Gastrocnemius medialis (tissue), 4 donors: ENCODE measurements around the gene PLXDC2. TPM values are rescaled to one million over a fixed set of nuclear protein-coding genes. Genes with fewer than 3 reads are reported as not detected.
"Not testable (repeated sequence)": the region's sequence is repeated elsewhere in the genome, so short reads cannot be mapped to it uniquely, and the experiment has no call there.

Experiments
- ATAC-seq, 2 donors: fragments of 150-250 bp; one replicate each; pipeline ENCODE4 v1.9.1; 2016
- DNase-seq, 2 donors: peaks; one replicate each; pipeline ENCODE4 v3.0.0-alpha.2; 2019
- H3K27ac ChIP-seq, 4 donors: fragments of 200-600 bp; sonication (generic); 1 replicate in 1 of 4; 2 replicates in 3 of 4; pipeline ENCODE4 v1.5.1; 2016 to 2018; ENCODE audit warnings: mild to moderate bottlenecking in 2 of 4, moderate library complexity in 1 of 4
- H3K27me3 ChIP-seq, 3 donors: fragments of 200-600 bp; sonication (generic) in 2 of 3; 1 replicate in 1 of 3; 2 replicates in 2 of 3; pipeline versions ENCODE4 v1.5.1 to v1.6.0; 2016 to 2019; ENCODE audit warnings: mild to moderate bottlenecking in 1 of 3, moderate library complexity in 1 of 3
- H3K36me3 ChIP-seq, 2 donors: fragments of 200-600 bp; sonication (generic) in 1 of 2; one replicate each; pipeline ENCODE4 v1.5.1; 2017 to 2018
- H3K4me1 ChIP-seq, 2 donors: fragments of 200-600 bp; sonication (generic) in 1 of 2; one replicate each; pipeline ENCODE4 v1.5.1; 2016 to 2017; ENCODE audit warnings: mild to moderate bottlenecking in 2 of 2
- H3K4me3 ChIP-seq, 4 donors: fragments of 200-600 bp; sonication (generic) in 3 of 4; 1 replicate in 1 of 4; 2 replicates in 3 of 4; pipeline ENCODE4 v1.5.1; 2016 to 2019; ENCODE audit warnings: mild to moderate bottlenecking in 2 of 4
- H3K9me3 ChIP-seq, 3 donors: fragments of 200-600 bp; sonication (generic) in 2 of 3; 1 replicate in 1 of 3; 2 replicates in 2 of 3; pipeline ENCODE4 v1.5.1; 2016 to 2019
- POLR2A ChIP-seq, 2 donors: fragments of 450-650 bp; IDR thresholded peaks; one replicate each; pipeline ENCODE4 v1.6.1; 2017; ENCODE audit warnings: antibody characterized with exemption in 2 of 2, mild to moderate bottlenecking in 2 of 2, moderate library complexity in 2 of 2
- in situ Hi-C, 4 donors: fragments of 200-750 bp; cut with MboI; loops; one replicate each; pipeline versions ENCODE4 v1.15.0 to v1.8.0; 2017; ENCODE audit warnings: low sequenced_read_pairs in 4 of 4
- intact Hi-C: fragments of 100-400 bp; cut with DNase I; formaldehyde crosslinking; loops from one replicate; pipeline ENCODE4 v1.15.1; 2023; ENCODE audit warnings: low total_unique reads
- total RNA-seq, 4 donors: library from RNA; depleted of rRNA; stranded (reverse); fragments of >200 nt; gene quantifications; one replicate each; pipeline versions ENCODE4 v1.1.0 to v1.2.3, GENCODE V29; 2016
- TF ChIP-seq, protein P1 (sequence below), 5 experiments: fragments of 450-650 bp in 3 of 5; fragments of 200-600 bp in 2 of 5; sonication (generic) in 2 of 5; IDR thresholded peaks in 4 of 5; conservative IDR thresholded peaks in 1 of 5; 1 replicate in 4 of 5; 2 replicates in 1 of 5; pipeline ENCODE4 v1.5.1; 2016 to 2019; ENCODE audit warnings: antibody characterized with exemption in 5 of 5, mild to moderate bottlenecking in 3 of 5, moderate library complexity in 3 of 5

The PLXDC2 gene
- total RNA-seq, 4 donors from 2014 or later: 13.9 to 19.6 (median 15.0) TPM

DNA sequence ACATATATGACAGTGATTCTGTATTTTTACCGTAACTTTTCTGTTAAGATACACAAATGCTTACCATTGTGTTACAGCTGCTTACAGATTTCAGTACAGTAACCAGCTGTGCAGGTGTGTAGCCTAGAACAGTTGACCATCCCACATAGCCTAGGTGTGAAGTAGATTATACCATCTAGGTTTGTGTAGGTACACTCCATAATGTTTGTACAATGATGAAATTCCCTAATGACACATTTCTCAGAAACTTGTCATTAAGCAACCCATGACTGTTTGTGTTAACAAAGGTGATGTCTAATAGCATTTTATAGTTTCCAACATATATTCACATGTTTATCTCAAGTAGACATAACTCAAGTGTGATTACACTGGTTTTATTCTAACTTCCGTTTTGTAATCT, 218.5 kb downstream of the PLXDC2 start:
- intact Hi-C loops (no loop called here), in situ Hi-C loops (no loop called here)
- H3K36me3 ChIP-seq: no peaks in the 10 kb centered on the region
- no peaks in the 10 kb centered on the region for H3K9me3 ChIP-seq
- H3K4me3 ChIP-seq: no peak overlapping the region
- ATAC-seq: no peak
- H3K27ac ChIP-seq: no peak overlapping the region
- no peaks in the 10 kb centered on the region for H3K4me1 ChIP-seq
- no peak for DNase-seq
- H3K27me3 ChIP-seq: no peaks in the 10 kb centered on the region
- TF ChIP-seq POLR2A (IDR thresholded peaks at IDR 0.05): no peak

DNA sequence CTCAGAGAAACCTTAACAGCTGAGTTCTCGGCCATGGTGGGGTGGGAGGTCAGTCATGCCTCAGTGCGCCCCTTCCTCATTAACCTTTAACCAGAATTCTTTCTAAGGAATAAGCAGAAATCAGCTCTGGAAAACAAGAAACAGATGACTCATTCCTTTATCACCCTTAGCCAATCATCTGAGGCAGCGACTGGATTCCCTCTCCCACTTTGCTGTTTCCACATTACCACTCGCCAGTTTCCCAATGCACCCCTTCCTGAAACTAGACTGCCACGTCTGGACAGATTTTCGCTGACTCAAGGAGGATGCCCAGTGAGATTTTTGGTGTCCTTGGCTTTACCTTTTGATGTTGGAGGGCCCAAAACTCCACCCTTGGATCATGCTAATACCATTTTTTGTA, 223.8 kb downstream of the PLXDC2 start:
- DNase-seq (no peak), ATAC-seq (no peak)
- Histone ChIP-seq H3K4me3 (no peak overlapping the region), H3K4me1 (peaks cover 0 to 13% of the 10 kb centered on the region in 2 donors), H3K27me3 (no peaks in the 10 kb centered on the region), H3K36me3 (no peaks in the 10 kb centered on the region), H3K27ac (no peak overlapping the region), H3K9me3 (no peaks in the 10 kb centered on the region)
- intact Hi-C loops (no loop called here), in situ Hi-C loops (no loop called here)
- TF ChIP-seq, protein P1, sequence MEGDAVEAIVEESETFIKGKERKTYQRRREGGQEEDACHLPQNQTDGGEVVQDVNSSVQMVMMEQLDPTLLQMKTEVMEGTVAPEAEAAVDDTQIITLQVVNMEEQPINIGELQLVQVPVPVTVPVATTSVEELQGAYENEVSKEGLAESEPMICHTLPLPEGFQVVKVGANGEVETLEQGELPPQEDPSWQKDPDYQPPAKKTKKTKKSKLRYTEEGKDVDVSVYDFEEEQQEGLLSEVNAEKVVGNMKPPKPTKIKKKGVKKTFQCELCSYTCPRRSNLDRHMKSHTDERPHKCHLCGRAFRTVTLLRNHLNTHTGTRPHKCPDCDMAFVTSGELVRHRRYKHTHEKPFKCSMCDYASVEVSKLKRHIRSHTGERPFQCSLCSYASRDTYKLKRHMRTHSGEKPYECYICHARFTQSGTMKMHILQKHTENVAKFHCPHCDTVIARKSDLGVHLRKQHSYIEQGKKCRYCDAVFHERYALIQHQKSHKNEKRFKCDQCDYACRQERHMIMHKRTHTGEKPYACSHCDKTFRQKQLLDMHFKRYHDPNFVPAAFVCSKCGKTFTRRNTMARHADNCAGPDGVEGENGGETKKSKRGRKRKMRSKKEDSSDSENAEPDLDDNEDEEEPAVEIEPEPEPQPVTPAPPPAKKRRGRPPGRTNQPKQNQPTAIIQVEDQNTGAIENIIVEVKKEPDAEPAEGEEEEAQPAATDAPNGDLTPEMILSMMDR (IDR thresholded peaks at IDR 0.05 in 4 of 5, conservative IDR thresholded peaks at IDR 0.05 in 1 of 5): no peak
- TF ChIP-seq POLR2A (IDR thresholded peaks at IDR 0.05): no peak

DNA sequence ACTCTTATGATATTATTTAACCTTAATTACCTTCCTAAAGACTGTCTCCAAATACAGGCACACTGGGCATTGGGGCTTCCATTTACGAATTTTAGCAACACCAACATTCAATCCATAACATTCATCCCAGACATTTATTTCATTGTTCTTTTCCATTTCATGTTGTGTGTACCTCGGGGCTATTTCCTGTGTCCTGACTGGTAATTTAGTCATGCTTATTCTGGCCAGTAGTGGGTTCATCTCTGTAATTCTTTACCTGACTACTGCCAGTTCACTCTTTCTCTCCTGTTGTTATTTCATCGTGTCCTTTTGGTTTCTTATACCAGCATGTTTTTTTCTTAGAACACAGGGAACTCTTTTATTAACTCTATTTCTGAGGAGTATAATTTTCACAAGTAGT, 225.7 kb downstream of the PLXDC2 start:
- H3K4me3 ChIP-seq: no peak overlapping the region
- H3K9me3 ChIP-seq: no peaks in the 10 kb centered on the region
- H3K4me1 ChIP-seq: peaks cover 0 to 13% of the 10 kb centered on the region in 2 donors
- intact Hi-C loops (no loop called here), in situ Hi-C loops (no loop called here)
- H3K27me3 ChIP-seq: no peaks in the 10 kb centered on the region
- H3K36me3 ChIP-seq: no peaks in the 10 kb centered on the region
- TF ChIP-seq, protein P1 (IDR thresholded peaks at IDR 0.05 in 4 of 5, conservative IDR thresholded peaks at IDR 0.05 in 1 of 5): no peak
- no peak for TF ChIP-seq POLR2A (IDR thresholded peaks at IDR 0.05)
- ATAC-seq (no peak), DNase-seq (no peak)
- H3K27ac ChIP-seq: no peak overlapping the region

DNA sequence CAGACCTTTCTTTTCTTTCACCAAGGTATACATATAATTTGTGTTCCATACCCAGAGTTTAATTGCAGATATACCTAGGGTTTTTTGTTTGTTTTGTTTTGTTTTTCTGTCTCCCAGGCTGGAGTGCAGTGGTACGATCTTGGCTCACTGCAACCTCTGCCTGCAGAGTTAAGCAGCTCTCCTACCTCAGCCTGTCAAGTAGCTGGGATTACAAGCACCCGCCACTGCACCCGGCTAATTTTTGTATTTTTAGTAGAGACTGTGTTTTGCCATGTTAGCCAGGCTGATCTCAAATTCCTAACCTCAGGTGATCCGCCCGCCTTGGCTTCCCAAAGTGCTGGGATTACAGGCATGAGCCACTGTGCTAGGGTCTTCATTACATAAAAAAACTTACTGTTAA, 228.9 kb downstream of the PLXDC2 start:
- H3K27ac ChIP-seq, H3K4me3 ChIP-seq, in situ Hi-C loops, H3K9me3 ChIP-seq, H3K36me3 ChIP-seq, DNase-seq, ATAC-seq, H3K27me3 ChIP-seq, intact Hi-C loops: not testable (repeated sequence)
- H3K4me1 ChIP-seq: peaks cover 0 to 13% of the 10 kb centered on the region in 2 donors

DNA sequence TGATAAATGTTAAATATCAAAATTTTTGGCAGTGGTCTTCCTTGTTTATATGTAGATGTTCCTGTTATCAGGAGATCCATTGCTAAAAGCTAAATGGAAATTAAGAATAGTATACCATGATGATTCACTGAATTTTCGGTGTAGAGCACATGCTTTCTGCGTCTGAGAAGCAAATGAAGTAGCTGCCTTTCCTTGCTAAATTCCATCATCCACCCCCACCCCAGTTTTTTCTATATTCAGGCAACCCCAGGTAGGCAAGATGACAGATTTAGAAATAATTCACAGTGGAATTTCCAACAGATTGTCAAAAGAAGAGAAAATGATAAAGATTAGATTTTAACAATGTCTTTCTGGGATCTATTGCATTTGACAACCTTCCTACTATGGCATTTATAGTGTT, 231.9 kb downstream of the PLXDC2 start:
- H3K27ac ChIP-seq: no peak overlapping the region
- peaks cover 0 to under 1% of the 10 kb centered on the region in 2 donors for H3K4me1 ChIP-seq
- TF ChIP-seq POLR2A (IDR thresholded peaks at IDR 0.05): no peak
- TF ChIP-seq, protein P1 (IDR thresholded peaks at IDR 0.05 in 4 of 5, conservative IDR thresholded peaks at IDR 0.05 in 1 of 5): no peak
- no peak overlapping the region for H3K4me3 ChIP-seq
- H3K36me3 ChIP-seq: no peaks in the 10 kb centered on the region
- ATAC-seq (no peak), DNase-seq (no peak)
- intact Hi-C loops: no loop called here
- H3K27me3 ChIP-seq: no peaks in the 10 kb centered on the region
- no peaks in the 10 kb centered on the region for H3K9me3 ChIP-seq
- in situ Hi-C loops: no loop called here

DNA sequence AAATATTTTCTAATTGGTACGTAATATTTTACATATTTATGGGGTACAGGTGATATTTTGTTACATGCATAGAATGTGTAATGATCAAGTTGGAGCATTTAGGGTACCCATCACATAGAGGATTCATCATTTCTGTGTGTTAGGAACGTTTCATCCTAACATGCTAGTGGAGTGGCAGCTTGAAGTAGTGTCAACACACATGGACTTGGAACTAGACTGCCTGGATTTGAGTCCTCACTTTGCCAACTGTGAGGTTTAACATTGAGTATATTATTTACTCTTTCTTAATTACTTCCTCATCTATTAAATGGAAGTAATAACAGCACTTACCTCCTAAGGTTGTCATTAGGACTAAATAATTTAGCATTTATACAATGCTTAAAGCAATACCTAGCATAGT, 241.9 kb downstream of the PLXDC2 start:
- Histone ChIP-seq H3K4me3 (no peak overlapping the region), H3K9me3 (no peaks in the 10 kb centered on the region), H3K4me1 (no peaks in the 10 kb centered on the region), H3K36me3 (no peaks in the 10 kb centered on the region), H3K27me3 (no peaks in the 10 kb centered on the region), H3K27ac (no peak overlapping the region)
- DNase-seq (no peak), ATAC-seq (no peak)
- no peak for TF ChIP-seq POLR2A (IDR thresholded peaks at IDR 0.05)
- TF ChIP-seq, protein P1 (IDR thresholded peaks at IDR 0.05 in 4 of 5, conservative IDR thresholded peaks at IDR 0.05 in 1 of 5): no peak
- in situ Hi-C loops: no loop called here
- intact Hi-C loops: no loop called here
